GM18520 (cell line): Measurements from ENCODE around the gene CCDC32.

Experiments
- ATAC-seq: cut with Tn5 transposase; IDR thresholded peaks from one replicate; pipeline ENCODE4 v1.9.1; 2021; ENCODE audit not compliant: unreplicated experiment

Gene CCDC32

DNA sequence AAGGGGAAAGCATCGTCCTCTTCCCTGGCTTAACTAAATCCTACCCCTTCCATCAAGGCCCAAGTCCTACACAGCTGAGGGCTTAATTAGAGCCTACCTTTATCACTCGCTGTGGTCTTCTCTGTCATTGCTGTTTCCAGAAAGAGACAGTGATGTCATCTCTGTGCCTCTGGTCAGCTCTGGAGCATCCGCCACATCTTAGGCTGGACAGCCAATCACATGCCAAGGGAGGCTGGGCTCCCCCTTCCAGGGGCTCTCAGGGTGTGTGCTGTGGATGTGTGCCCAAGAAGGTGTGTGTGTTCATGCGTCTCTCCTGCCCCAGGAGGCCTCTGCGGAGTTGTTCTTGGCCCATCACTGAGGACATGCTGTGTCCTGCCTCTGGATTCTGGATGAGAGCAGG lies 51.2 kb downstream of the CCDC32 start:
- no peak for ATAC-seq

GRCh38 chr15:40512440-40512839 lies 52.4 kb downstream of the CCDC32 start:
- no peak for ATAC-seq

DNA sequence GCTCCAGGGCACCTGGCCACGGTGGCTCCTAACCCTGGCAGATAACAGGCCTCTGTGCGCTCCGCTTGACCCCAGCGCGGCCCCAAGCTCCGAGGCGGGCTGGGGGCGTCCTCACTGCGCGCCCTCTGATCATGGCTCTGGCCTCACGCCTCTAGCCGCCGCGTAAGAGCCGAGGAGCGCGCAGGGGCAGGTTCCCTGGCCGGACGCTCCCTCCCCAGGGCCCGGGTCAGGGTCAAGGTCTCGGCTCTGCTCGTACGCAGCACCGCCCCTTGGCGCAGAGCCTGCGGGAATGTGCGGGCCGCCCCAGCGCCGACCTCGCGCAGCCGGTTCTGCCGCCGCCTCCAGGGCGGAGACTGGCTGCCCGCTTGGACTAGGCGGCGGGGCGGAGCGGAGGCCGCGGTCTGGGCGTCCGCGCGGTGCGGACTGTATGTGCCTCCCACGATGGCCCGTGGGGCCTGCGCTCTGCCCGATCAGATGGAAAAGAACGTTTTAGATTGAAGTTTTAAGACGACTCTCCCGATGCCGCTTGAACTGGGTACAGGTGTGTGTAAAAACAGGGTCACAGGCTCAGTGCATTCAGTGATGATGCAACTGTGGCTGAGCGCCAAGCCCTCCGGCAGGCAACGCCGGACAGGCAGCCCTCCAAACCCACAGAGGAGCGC lies 53.2 kb downstream of the CCDC32 start:
- no peak for ATAC-seq

- ATAC-seq = no peak
Measured at GRCh38 chr15:40511093-40511471, 53.8 kb downstream of the CCDC32 start.

GRCh38 chr15:40510201-40510600 lies 54.6 kb downstream of the CCDC32 start:
- ATAC-seq = no peak

GRCh38 chr15:40508216-40508615 lies 56.6 kb downstream of the CCDC32 start:
- ATAC-seq = no peak

GRCh38 chr15:40506964-40507571 lies 57.8 kb downstream of the CCDC32 start:
- no peak for ATAC-seq
